GM23338 (cell line): ENCODE data around the gene SPINT1. TPM values are rescaled to one million over a fixed set of nuclear protein-coding genes. Genes with fewer than 3 reads are reported as not detected.

Experiments used
- ATAC-seq: fragments of 200-7000 bp; cut with Tn5 transposase; 3 replicates; pipeline ENCODE4 v1.9.1; 2020
- DNase-seq: peaks from one replicate; pipeline ENCODE4 v3.0.0-alpha.2; 2015; ENCODE audit warnings: low spot score
- H2AFZ ChIP-seq: fragments of 200-600 bp; sonication (generic); 2 replicates; pipeline ENCODE4 v1.8.0; 2016; ENCODE audit warnings: antibody characterized with exemption, mild to moderate bottlenecking, moderate library complexity
- H3F3A ChIP-seq: fragments of 200-600 bp; sonication (generic); replicated peaks from 2 replicates; pipeline ENCODE4 v1.8.0; 2017; ENCODE audit warnings: antibody characterized with exemption, mixed run types, low read depth
- H3K27ac ChIP-seq: fragments of 200-600 bp; sonication (generic); 2 replicates; pipeline ENCODE4 v1.6.1; 2016; ENCODE audit warnings: low read depth
- H3K27me3 ChIP-seq: fragments of 200-600 bp; sonication (generic); 2 replicates; pipeline ENCODE4 v1.8.0; 2016; ENCODE audit warnings: mild to moderate bottlenecking, mixed run types, moderate library complexity; ENCODE audit not compliant: insufficient read depth
- H3K36me3 ChIP-seq: fragments of 200-600 bp; sonication (generic); 2 replicates; pipeline ENCODE4 v1.8.0; 2016; ENCODE audit warnings: mild to moderate bottlenecking; ENCODE audit not compliant: insufficient read depth
- H3K4me1 ChIP-seq: fragments of 200-600 bp; sonication (generic); 2 replicates; pipeline ENCODE4 v1.8.0; 2016; ENCODE audit warnings: mild to moderate bottlenecking, moderate library complexity; ENCODE audit not compliant: insufficient read depth
- H3K4me2 ChIP-seq: fragments of 200-600 bp; sonication (generic); 2 replicates; pipeline ENCODE4 v1.7.1; 2017; ENCODE audit warnings: mixed run types
- H3K4me3 ChIP-seq: fragments of 200-600 bp; sonication (generic); 2 replicates; pipeline ENCODE4 v1.6.1; 2016; ENCODE audit warnings: mixed run types
- H3K79me2 ChIP-seq: fragments of 200-600 bp; sonication (generic); replicated peaks from 2 replicates; pipeline ENCODE4 v1.8.0; 2017; ENCODE audit warnings: mild to moderate bottlenecking; ENCODE audit not compliant: insufficient read depth
- H3K9me2 ChIP-seq: fragments of 200-600 bp; sonication (generic); 2 replicates; pipeline ENCODE4 v1.8.0; 2017; ENCODE audit not compliant: insufficient read depth
- H4K20me1 ChIP-seq: fragments of 200-600 bp; sonication (generic); replicated peaks from 2 replicates; pipeline ENCODE4 v1.8.0; 2017; ENCODE audit warnings: mild to moderate bottlenecking; ENCODE audit not compliant: insufficient read depth
- H3K27ac Mint-ChIP-seq: 2 replicates; pipeline ENCODE4 v1.8.0; 2020; ENCODE audit warnings: inconsistent platforms, mild to moderate bottlenecking, moderate library complexity, mixed read lengths
- H3K27me3 Mint-ChIP-seq: 3 replicates; pipeline ENCODE4 v1.8.0; 2022; ENCODE audit warnings: low read depth, mild to moderate bottlenecking, moderate library complexity, mixed read lengths, inconsistent platforms; ENCODE audit not compliant: insufficient read depth, poor library complexity
- H3K36me3 Mint-ChIP-seq: 3 replicates; pipeline ENCODE4 v1.8.0; 2021; ENCODE audit warnings: low read depth, mild to moderate bottlenecking, inconsistent platforms, moderate library complexity, mixed read lengths
- H3K4me1 Mint-ChIP-seq: 3 replicates; pipeline ENCODE4 v1.8.0; 2020; ENCODE audit warnings: mild to moderate bottlenecking, inconsistent platforms, mixed read lengths
- H3K4me3 Mint-ChIP-seq: 3 replicates; pipeline ENCODE4 v1.8.0; 2021; ENCODE audit warnings: moderate library complexity, mild to moderate bottlenecking, inconsistent platforms, mixed read lengths
- H3K9me3 Mint-ChIP-seq: 3 replicates; pipeline ENCODE4 v1.8.0; 2020; ENCODE audit warnings: moderate library complexity, mild to moderate bottlenecking, inconsistent platforms, mixed read lengths
- CREB1 ChIP-seq: fragments of 250-450 bp; sonication (Bioruptor Pico); IDR thresholded peaks from 2 replicates; pipeline ENCODE4 v1.5.0; 2020; ENCODE audit warnings: low read depth, mild to moderate bottlenecking, moderate library complexity
- ETS1 ChIP-seq: IDR thresholded peaks from 2 replicates; pipeline ENCODE4 v1.6.1; 2016; ENCODE audit warnings: antibody characterized with exemption
- EZH2 ChIP-seq: fragments of 200-600 bp; sonication (generic); IDR thresholded peaks from one replicate; pipeline ENCODE4 v1.8.0; 2017; ENCODE audit warnings: antibody characterized with exemption, mild to moderate bottlenecking, low read depth; ENCODE audit not compliant: unreplicated experiment
- EZH2phosphoT487 ChIP-seq: fragments of 200-600 bp; sonication (generic); IDR thresholded peaks from one replicate; pipeline ENCODE4 v1.8.1; 2018; ENCODE audit warnings: antibody characterized with exemption; ENCODE audit not compliant: unreplicated experiment
- JUNB ChIP-seq: IDR thresholded peaks from one replicate; pipeline ENCODE4 v1.6.1; 2016; ENCODE audit warnings: antibody characterized with exemption; ENCODE audit not compliant: unreplicated experiment
- NANOG ChIP-seq: IDR thresholded peaks from 2 replicates; pipeline ENCODE4 v1.6.1; 2016; ENCODE audit warnings: antibody characterized with exemption, borderline replicate concordance
- POLR2AphosphoS5 ChIP-seq: IDR thresholded peaks from 2 replicates; pipeline ENCODE4 v1.6.1; 2016; ENCODE audit warnings: antibody characterized with exemption, low read depth
- REST ChIP-seq: IDR thresholded peaks from one replicate; pipeline ENCODE4 v1.6.1; 2018; ENCODE audit warnings: antibody characterized with exemption; ENCODE audit not compliant: unreplicated experiment
- STAT1 ChIP-seq: IDR thresholded peaks from one replicate; pipeline ENCODE4 v1.6.1; 2016; ENCODE audit warnings: antibody characterized with exemption; ENCODE audit not compliant: unreplicated experiment
- ZNF114 ChIP-seq: fragments of 250-450 bp; sonication (Bioruptor Pico); IDR thresholded peaks from 2 replicates; pipeline ENCODE4 v1.5.0; 2020; ENCODE audit warnings: mild to moderate bottlenecking, moderate library complexity
- ZNF331 ChIP-seq: fragments of 250-450 bp; sonication (Bioruptor Pico); IDR thresholded peaks from 2 replicates; pipeline ENCODE4 v1.5.0; 2020; ENCODE audit warnings: low read depth, mild to moderate bottlenecking, moderate library complexity
- ZNF462 ChIP-seq: fragments of 250-450 bp; sonication (Bioruptor Pico); IDR thresholded peaks from 2 replicates; pipeline ENCODE4 v1.5.0; 2020; ENCODE audit warnings: mild to moderate bottlenecking, moderate library complexity
- polyA plus RNA-seq: library from polyadenylated mRNA; unstranded; fragments of >200 nt; fragmentation: Nextera tagmentation; extraction: Ambion mirVana; gene quantifications from 2 replicates; pipeline ENCODE4 v1.2.1, GENCODE V29; 2016
- total RNA-seq: library from RNA; depleted of rRNA; stranded (reverse); fragments of >200 nt; shearing (Covaris generic); gene quantifications from 2 replicates; pipeline ENCODE4 v1.2.3, GENCODE V29; 2014

The SPINT1 gene
- total and polyA plus RNA-seq, 2 experiments from 2014 or later, result 41.3 to 253 TPM

- no peak overlapping the region for H2AFZ ChIP-seq
- Mint-ChIP-seq H3K4me3 (no peak overlapping the region), H3K27ac (no peak overlapping the region), H3K36me3 (no peaks in the 10 kb centered on the region; the same call in 2 of the 3 replicates), H3K9me3 (peaks cover 7% of the 10 kb centered on the region; the same call in 2 of the 3 replicates), H3K27me3 (peaks cover 3% of the 10 kb centered on the region), H3K4me1 (no peaks in the 10 kb centered on the region; the same call in 2 of the 3 replicates)
- no peaks in the 10 kb centered on the region for H4K20me1 ChIP-seq
- no peak for TF ChIP-seq JUNB
- TF ChIP-seq ZNF114 (CRISPR knock-in tag), result no peak
- no peak for TF ChIP-seq EZH2
- TF ChIP-seq CREB1, result no peak
- no peak for TF ChIP-seq ZNF331 (CRISPR knock-in tag)
- TF ChIP-seq STAT1, result no peak
- no peaks in the 10 kb centered on the region for H3K79me2 ChIP-seq
- H3K27me3 ChIP-seq, result no peaks in the 10 kb centered on the region
- no peaks in the 10 kb centered on the region for H3F3A ChIP-seq
- no peaks in the 10 kb centered on the region for H3K9me2 ChIP-seq
- no peak overlapping the region for H3K4me2 ChIP-seq
- no peak overlapping the region for H3K27ac ChIP-seq
- ATAC-seq, result no peak
- no peaks in the 10 kb centered on the region for H3K4me1 ChIP-seq
- DNase-seq, result no peak
- no peak overlapping the region for H3K4me3 ChIP-seq
- no peaks in the 10 kb centered on the region for H3K36me3 ChIP-seq
Observed at GRCh38 chr15:40886586-40886985, 42.7 kb downstream of the SPINT1 start.

GRCh38 chr15:40889112-40889511 is 45.3 kb downstream of the SPINT1 start:
- Histone ChIP-seq H3F3A (no peaks in the 10 kb centered on the region), H3K4me1 (0 out of 2 replicates have a peak, but pooled peaks cover 4% of the 10 kb centered on the region), H3K4me3 (no peak overlapping the region), H4K20me1 (no peaks in the 10 kb centered on the region), H3K27ac (no peak overlapping the region), H3K9me2 (no peaks in the 10 kb centered on the region), H3K36me3 (no peaks in the 10 kb centered on the region), H3K79me2 (no peaks in the 10 kb centered on the region), H3K4me2 (no peak overlapping the region), H3K27me3 (peaks cover 7% of the 10 kb centered on the region; the same call in 1 of the 2 replicates), H2AFZ (no peak overlapping the region)
- Mint-ChIP-seq H3K27me3 (peaks cover 10% of the 10 kb centered on the region), H3K9me3 (no peaks in the 10 kb centered on the region; the same call in 2 of the 3 replicates), H3K27ac (no peak overlapping the region), H3K36me3 (no peaks in the 10 kb centered on the region), H3K4me1 (peaks cover 6% of the 10 kb centered on the region), H3K4me3 (no peak overlapping the region)
- DNase-seq (no peak), ATAC-seq (no peak)
- no peak for TF ChIP-seq ZNF462 (CRISPR knock-in tag)
- no peak for TF ChIP-seq ZNF331 (CRISPR knock-in tag)
- no peak for TF ChIP-seq NANOG
- TF ChIP-seq POLR2AphosphoS5, result no peak
- no peak for TF ChIP-seq JUNB
- no peak for TF ChIP-seq ZNF114 (CRISPR knock-in tag)
- no peak for TF ChIP-seq EZH2phosphoT487
- TF ChIP-seq REST, result no peak
- TF ChIP-seq CREB1, result no peak
- TF ChIP-seq ETS1, result no peak
- TF ChIP-seq EZH2, result no peak
